Thymus (tissue), 11 donors: Measurements from ENCODE around the gene CST1. TPM values are rescaled to one million over a fixed set of nuclear protein-coding genes. Genes with fewer than 3 reads are reported as not detected.
"Not testable (repeated sequence)": the region's sequence is repeated elsewhere in the genome, so short reads cannot be mapped to it uniquely, and the experiment has no call there.

Source experiments
- DNase-seq, 9 donors: peaks; one replicate each; pipeline ENCODE4 v3.0.0-alpha.2; 2013; ENCODE audit warnings: low spot score in 9 of 9, low read depth in 6 of 9, missing footprints in 1 of 9
- H3K27ac ChIP-seq, 2 donors: one replicate each; pipeline ENCODE4 v1.5.1; 2013; ENCODE audit warnings: control low read depth in 1 of 2, low read depth in 1 of 2, low read length in 1 of 2, mild to moderate bottlenecking in 1 of 2, moderate library complexity in 1 of 2
- H3K27me3 ChIP-seq, 2 donors: one replicate each; pipeline ENCODE4 v1.5.1; 2013; ENCODE audit warnings: low read length in 1 of 2; ENCODE audit not compliant: control insufficient read depth in 2 of 2, insufficient read depth in 1 of 2
- H3K36me3 ChIP-seq, 2 donors: one replicate each; pipeline ENCODE4 v1.5.1; 2013; ENCODE audit warnings: low read length in 1 of 2, mild to moderate bottlenecking in 1 of 2, moderate library complexity in 1 of 2; ENCODE audit not compliant: control insufficient read depth in 2 of 2, insufficient read depth in 2 of 2
- H3K4me1 ChIP-seq, 2 donors: one replicate each; pipeline ENCODE4 v1.5.1; 2013; ENCODE audit warnings: low read length in 2 of 2; ENCODE audit not compliant: control insufficient read depth in 2 of 2, insufficient read depth in 2 of 2
- H3K4me3 ChIP-seq, 2 donors: one replicate each; pipeline ENCODE4 v1.5.1; 2013; ENCODE audit warnings: low read length in 2 of 2, control low read depth in 1 of 2, mild to moderate bottlenecking in 1 of 2
- H3K9me3 ChIP-seq, 2 donors: one replicate each; pipeline ENCODE4 v1.5.1; 2013; ENCODE audit warnings: low read length in 1 of 2, mild to moderate bottlenecking in 1 of 2; ENCODE audit not compliant: control insufficient read depth in 2 of 2, insufficient read depth in 1 of 2
- WGBS: extraction: QIAGEN DNeasy Blood & Tissue Kit; methylation state at CpG from one replicate; pipeline ENCODE4 v1.1.7; 2013; 5-methylcytosine and 5-hydroxymethylcytosine counted together
- polyA plus RNA-seq: library from polyadenylated mRNA; stranded (reverse); fragments of 200-250 nt; gene quantifications from one replicate; pipeline ENCODE4 v1.2.3, GENCODE V29; 2013
- total RNA-seq: library from RNA; stranded (reverse); fragments of 120-200 nt; gene quantifications from one replicate; pipeline ENCODE4 v1.2.4, GENCODE V29; 2013
- donor health status: healthy.

Gene CST1
- total and polyA plus RNA-seq, 2 donors = 2.5 to 25.9 TPM

- H3K36me3 ChIP-seq, H3K4me1 ChIP-seq, H3K9me3 ChIP-seq, H3K4me3 ChIP-seq, H3K27ac ChIP-seq, DNase-seq, H3K27me3 ChIP-seq: not testable (repeated sequence)
- 38% methylated on average over 2 of the region's 2 CpGs for WGBS
Observed at GRCh38 chr20:23764630-23765029, 13.9 kb upstream of the CST1 start.

GRCh38 chr20:23763345-23763744, 12.6 kb upstream of the CST1 start:
- no peaks in the 10 kb centered on the region for H3K36me3 ChIP-seq
- H3K9me3 ChIP-seq = no peaks in the 10 kb centered on the region
- H3K27ac ChIP-seq = no peak overlapping the region
- DNase-seq = no peak
- H3K4me1 ChIP-seq = no peaks in the 10 kb centered on the region
- H3K27me3 ChIP-seq = no peaks in the 10 kb centered on the region
- H3K4me3 ChIP-seq = no peak overlapping the region

- H3K36me3 ChIP-seq = no peaks in the 10 kb centered on the region
- 89% methylated on average over 2 of the region's 2 CpGs for whole genome bisulfite sequencing
- H3K4me1 ChIP-seq = no peaks in the 10 kb centered on the region
- DNase-seq = no peak
- H3K27me3 ChIP-seq = no peaks in the 10 kb centered on the region
- H3K4me3 ChIP-seq = no peak overlapping the region
- H3K27ac ChIP-seq = no peak overlapping the region
- no peaks in the 10 kb centered on the region for H3K9me3 ChIP-seq
Observed at GRCh38 chr20:23759306-23759940, 8.7 kb upstream of the CST1 start.

- H3K36me3 ChIP-seq, DNase-seq: not testable (repeated sequence)
- 19% methylated on average over 3 of the region's 3 CpGs for WGBS
Observed at GRCh38 chr20:23756792-23757191, 6.1 kb upstream of the CST1 start.

GRCh38 chr20:23755131-23755611, 4.4 kb upstream of the CST1 start:
- H3K4me1 ChIP-seq, H3K36me3 ChIP-seq, H3K27ac ChIP-seq, H3K4me3 ChIP-seq, DNase-seq, H3K27me3 ChIP-seq, H3K9me3 ChIP-seq: not testable (repeated sequence)
- WGBS = 93% methylated on average over 3 of the region's 3 CpGs

More at GRCh38 chr20:23756792-23757191, 6.1 kb upstream of the CST1 start:
- not testable (repeated sequence) for H3K27ac ChIP-seq, H3K4me1 ChIP-seq, H3K9me3 ChIP-seq, H3K27me3 ChIP-seq, H3K4me3 ChIP-seq

- no peaks in the 10 kb centered on the region for H3K36me3 ChIP-seq
- no peaks in the 10 kb centered on the region for H3K4me1 ChIP-seq
- no peak overlapping the region for H3K27ac ChIP-seq
- no peak for DNase-seq
- no peak overlapping the region for H3K4me3 ChIP-seq
- WGBS = 90% methylated on average over 4 of the region's 4 CpGs
- no peaks in the 10 kb centered on the region for H3K27me3 ChIP-seq
- H3K9me3 ChIP-seq = no peaks in the 10 kb centered on the region
Observed at GRCh38 chr20:23754731-23755130, 4.0 kb upstream of the CST1 start.

- no peak overlapping the region for H3K4me3 ChIP-seq
- H3K36me3 ChIP-seq = no peaks in the 10 kb centered on the region
- no peaks in the 10 kb centered on the region for H3K9me3 ChIP-seq
- H3K4me1 ChIP-seq = no peaks in the 10 kb centered on the region
- WGBS = 99% methylated on average over 2 of the region's 2 CpGs
- no peaks in the 10 kb centered on the region for H3K27me3 ChIP-seq
- DNase-seq = no peak
- no peak overlapping the region for H3K27ac ChIP-seq
Observed at GRCh38 chr20:23753589-23753988, 2.9 kb upstream of the CST1 start.

- no peak overlapping the region for H3K27ac ChIP-seq
- H3K4me1 ChIP-seq = no peaks in the 10 kb centered on the region
- no peak overlapping the region for H3K4me3 ChIP-seq
- no peaks in the 10 kb centered on the region for H3K27me3 ChIP-seq
- no peak for DNase-seq
- WGBS = over 99% methylated on average over 3 of the region's 3 CpGs
- no peaks in the 10 kb centered on the region for H3K36me3 ChIP-seq
- no peaks in the 10 kb centered on the region for H3K9me3 ChIP-seq
Observed at GRCh38 chr20:23753194-23753548, 2.4 kb upstream of the CST1 start.

GRCh38 chr20:23752481-23753193, 1.9 kb upstream of the CST1 start:
- DNase-seq = no peak
- H3K9me3 ChIP-seq = no peaks in the 10 kb centered on the region
- no peaks in the 10 kb centered on the region for H3K4me1 ChIP-seq
- H3K36me3 ChIP-seq = no peaks in the 10 kb centered on the region
- WGBS = 88% methylated on average over 11 of the region's 11 CpGs
- H3K27me3 ChIP-seq = no peaks in the 10 kb centered on the region
- H3K27ac ChIP-seq = no peak overlapping the region
- no peak overlapping the region for H3K4me3 ChIP-seq
